ENCODE measurements around the gene SLC19A1. TPM values are rescaled to one million over a fixed set of nuclear protein-coding genes. Genes with fewer than 3 reads are reported as not detected.

SLC19A1 gene
- total and polyA plus RNA-seq, 2 donors (not counting 1 experiment from before 2014, with no cell fraction given) = 1.7 to 2.1 TPM

- no peak for TF ChIP-seq EZH2 (IDR thresholded peaks at IDR 0.05; ENCODE audit: low read length, missing control alignments)
- no peak for TF ChIP-seq CTCF (conservative IDR thresholded peaks at IDR 0.05 in 1 of 2, IDR thresholded peaks at IDR 0.05 in 1 of 2; ENCODE audit: low read depth in 1 of 2, low read length in 2 of 2)
- Histone ChIP-seq H3K36me3 (ENCODE audit: control insufficient read depth, insufficient read depth, low read length) (no peaks in the 10 kb centered on the region), H3K4me2 (ENCODE audit: extremely low read depth, insufficient read depth, low read length) (no peak overlapping the region), H4K20me1 (ENCODE audit: control insufficient read depth, extremely low read depth, insufficient read depth, low read length) (no peaks in the 10 kb centered on the region), H3K9me3 (ENCODE audit: control insufficient read depth, insufficient read depth, low read depth, low read length) (no peaks in the 10 kb centered on the region), H3K9ac (ENCODE audit: insufficient read depth, low read length) (no peak overlapping the region), H3K27me3 (ENCODE audit: control insufficient read depth, insufficient read depth, low read length) (peaks cover 3% of the 10 kb centered on the region), H2AFZ (ENCODE audit: low read length) (no peak overlapping the region), H3K27ac (ENCODE audit: insufficient read depth, low read length) (no peak overlapping the region), H3K4me1 (ENCODE audit: control insufficient read depth, extremely low read depth, insufficient read depth, low read length) (no peaks in the 10 kb centered on the region), H3K79me2 (ENCODE audit: control insufficient read depth, insufficient read depth, low read length) (no peaks in the 10 kb centered on the region), H3K4me3 (replicated peaks in 1 of 4; ENCODE audit: control extremely low read depth in 1 of 4, insufficient read depth in 1 of 4, low read depth in 3 of 4, low read length in 4 of 4) (no peak overlapping the region)
- no peak for DNase-seq (ENCODE audit: low read depth in 2 of 2)
Measured at GRCh38 chr21:45549626-45550463, 7.6 kb upstream of the SLC19A1 start.

DNA sequence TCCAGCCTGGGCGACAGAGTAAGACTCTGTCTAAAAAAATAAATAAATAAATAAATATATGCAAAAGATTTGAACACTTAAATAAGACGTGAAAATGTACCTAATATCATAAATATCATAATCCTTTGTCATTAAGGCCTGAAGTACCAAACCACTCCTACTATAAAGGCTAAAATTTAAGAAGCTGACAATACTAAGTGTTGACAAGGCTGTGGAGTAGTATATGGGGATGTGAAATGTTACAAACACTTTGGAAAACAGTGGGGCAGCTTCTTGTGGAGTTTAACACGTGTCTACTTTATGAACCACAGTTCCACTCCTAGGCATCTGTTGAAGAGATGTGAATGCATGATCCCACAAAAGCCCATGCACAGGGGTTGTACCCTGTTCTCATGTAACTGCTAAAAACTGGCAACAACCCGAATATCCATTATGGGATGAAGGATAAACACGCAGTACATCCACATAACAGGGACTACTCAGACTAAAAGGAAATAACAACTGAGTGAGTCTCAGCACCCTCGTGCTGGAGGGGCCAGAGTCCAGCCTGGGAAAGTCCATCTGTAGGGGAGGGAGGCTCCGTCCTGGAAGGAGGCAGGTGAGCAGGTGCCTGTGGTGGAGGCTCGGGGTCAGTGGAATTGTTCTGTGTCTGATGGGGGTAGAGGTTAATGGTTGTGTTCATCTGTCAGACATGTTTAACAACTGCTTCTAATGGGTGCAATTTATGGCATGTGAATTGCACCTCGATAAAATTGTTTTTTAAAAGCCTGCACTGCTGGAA is 6.7 kb upstream of the SLC19A1 start:
- no peaks in the 10 kb centered on the region for H3K79me2 ChIP-seq (ENCODE audit: control insufficient read depth, insufficient read depth, low read length)

More for the DNA sequence above, 6.7 kb upstream of the SLC19A1 start:
- Histone ChIP-seq H3K27ac (ENCODE audit: insufficient read depth, low read length) (no peak overlapping the region), H3K4me2 (ENCODE audit: extremely low read depth, insufficient read depth, low read length) (no peak overlapping the region), H3K27me3 (ENCODE audit: control insufficient read depth, insufficient read depth, low read length) (peaks cover 3% of the 10 kb centered on the region), H4K20me1 (ENCODE audit: control insufficient read depth, extremely low read depth, insufficient read depth, low read length) (no peaks in the 10 kb centered on the region), H3K36me3 (ENCODE audit: control insufficient read depth, insufficient read depth, low read length) (no peaks in the 10 kb centered on the region), H3K4me3 (replicated peaks in 1 of 4; ENCODE audit: control extremely low read depth in 1 of 4, insufficient read depth in 1 of 4, low read depth in 3 of 4, low read length in 4 of 4) (no peak overlapping the region), H3K4me1 (ENCODE audit: control insufficient read depth, extremely low read depth, insufficient read depth, low read length) (no peaks in the 10 kb centered on the region), H3K9me3 (ENCODE audit: control insufficient read depth, insufficient read depth, low read depth, low read length) (no peaks in the 10 kb centered on the region), H3K9ac (ENCODE audit: insufficient read depth, low read length) (no peak overlapping the region), H2AFZ (ENCODE audit: low read length) (no peak overlapping the region)
- DNase-seq (ENCODE audit: low read depth in 2 of 2) = no peak
- TF ChIP-seq EZH2 (IDR thresholded peaks at IDR 0.05; ENCODE audit: low read length, missing control alignments) (no peak), CTCF (conservative IDR thresholded peaks at IDR 0.05 in 1 of 2, IDR thresholded peaks at IDR 0.05 in 1 of 2; ENCODE audit: low read depth in 1 of 2, low read length in 2 of 2) (no peak)
